Measurements from ENCODE around the gene FUNDC2.

FUNDC2 gene

DNA sequence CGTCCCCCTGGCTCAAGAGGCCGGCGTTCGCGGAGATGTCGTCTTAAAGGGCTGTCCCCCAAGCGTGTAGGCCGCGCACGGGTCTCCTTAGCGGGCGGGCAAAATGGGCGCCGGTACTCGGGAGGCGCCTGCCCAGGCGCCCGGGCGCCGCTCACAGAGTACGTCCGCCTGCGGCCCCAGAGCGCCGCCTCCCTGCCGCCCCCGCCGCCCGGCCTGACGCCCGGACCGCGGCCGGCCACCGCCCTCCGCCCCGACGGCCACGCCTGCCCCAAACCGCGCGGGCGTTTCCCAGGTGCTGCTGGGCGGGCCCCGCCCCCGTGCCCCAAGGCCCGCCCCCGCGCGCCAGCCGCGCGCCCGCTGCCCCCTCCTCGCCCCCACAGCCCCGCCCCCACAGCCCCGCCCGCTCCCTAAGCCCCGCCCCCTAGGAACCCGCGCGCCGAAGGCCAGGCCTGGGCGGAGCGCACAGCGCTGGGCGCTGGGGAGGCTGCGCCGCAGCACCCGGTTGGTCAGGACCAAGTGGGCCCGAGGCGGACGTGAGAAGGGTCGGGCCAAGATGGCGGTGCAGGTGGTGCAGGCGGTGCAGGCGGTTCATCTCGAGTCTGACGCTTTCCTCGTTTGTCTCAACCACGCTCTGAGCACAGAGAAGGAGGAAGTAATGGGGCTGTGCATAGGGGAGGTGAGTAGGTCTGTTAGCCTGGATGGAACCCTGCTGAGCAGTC, 44.5 kb downstream of the FUNDC2 start, which contains the start of the genes BRCC3, CMC4 and MTCP1:
BRCC3 (plus strand) TSS at position 534 of the 719 bp plus-strand sequence; CDS start at position 554, 20 bp downstream.
CMC4 (minus strand) TSS at position 162 of the 719 bp plus-strand sequence. CDS start 7,113 bp downstream, outside the sequence.
MTCP1 (minus strand) TSS at position 162 of the 719 bp plus-strand sequence. CDS start 5,126 bp downstream, outside the sequence.
- peak; percentile 92 for DNase-seq

DNA sequence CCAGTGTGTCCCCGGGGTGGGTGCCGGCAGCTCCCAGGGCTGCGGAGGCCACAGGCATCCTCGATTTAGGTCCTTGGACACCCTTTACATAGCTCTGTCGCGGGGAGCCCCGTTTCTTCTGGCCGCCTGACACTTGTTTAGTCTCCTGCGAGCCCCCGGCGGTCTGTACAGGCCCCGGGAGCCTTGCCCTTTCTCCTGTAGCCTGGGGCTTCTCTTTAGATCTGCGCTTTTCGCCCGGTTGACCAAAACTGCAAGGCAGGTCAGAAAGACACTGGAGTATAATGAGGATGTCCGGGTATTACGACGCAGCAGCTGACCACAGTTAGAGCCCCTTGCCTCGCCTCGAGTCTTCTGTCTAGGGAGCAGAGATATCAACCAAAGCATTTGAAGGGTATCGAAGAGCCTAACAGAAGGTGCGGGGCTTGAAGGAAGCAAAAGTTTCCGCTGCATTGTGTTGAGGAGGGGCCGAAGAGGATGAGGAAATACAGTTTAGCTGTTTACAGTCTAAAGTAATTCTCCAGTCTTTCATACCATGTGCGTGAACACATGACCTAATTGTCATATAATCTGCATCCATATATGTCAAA, 45.1 kb downstream of the FUNDC2 start:
- peak; percentile 63 for DNase-seq

DNA sequence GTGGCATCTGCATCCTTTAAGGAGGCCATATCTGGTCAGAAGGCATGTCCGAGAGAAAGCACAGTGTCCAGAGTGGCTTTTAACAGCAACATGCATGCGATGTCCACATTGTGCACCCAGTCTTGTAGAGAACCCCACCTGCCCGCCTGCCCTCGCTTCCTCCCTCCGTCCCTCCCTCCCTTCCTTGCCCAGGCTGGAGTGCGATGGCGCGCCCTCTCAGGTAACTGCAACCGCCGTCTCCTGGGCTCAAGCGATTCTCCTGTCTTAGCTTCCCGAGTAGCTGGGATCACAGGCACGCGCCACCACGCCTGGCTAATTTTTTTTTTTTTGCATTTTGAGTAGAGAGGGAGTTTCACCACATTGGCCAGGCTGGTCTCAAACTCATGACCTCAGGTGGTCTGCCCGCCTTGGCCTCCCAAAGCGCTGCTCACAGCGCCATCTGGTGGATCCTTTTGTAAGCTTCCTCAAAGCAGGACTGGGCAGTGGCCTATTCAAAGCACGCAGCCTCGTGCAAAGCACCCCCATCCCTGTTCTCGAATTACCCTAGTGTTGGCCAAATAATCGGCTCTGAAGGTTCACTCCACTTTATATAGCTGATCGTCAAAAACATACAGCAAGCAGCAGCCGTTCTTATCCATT, 59.7 kb downstream of the FUNDC2 start:
- DNase-seq: peak; percentile 12

GRCh38 chrX:155086961-155087735, 60.5 kb downstream of the FUNDC2 start:
- no peak for DNase-seq

- peak; percentile 30 for DNase-seq
Measured at GRCh38 chrX:155094468-155095061, 67.9 kb downstream of the FUNDC2 start.

DNA sequence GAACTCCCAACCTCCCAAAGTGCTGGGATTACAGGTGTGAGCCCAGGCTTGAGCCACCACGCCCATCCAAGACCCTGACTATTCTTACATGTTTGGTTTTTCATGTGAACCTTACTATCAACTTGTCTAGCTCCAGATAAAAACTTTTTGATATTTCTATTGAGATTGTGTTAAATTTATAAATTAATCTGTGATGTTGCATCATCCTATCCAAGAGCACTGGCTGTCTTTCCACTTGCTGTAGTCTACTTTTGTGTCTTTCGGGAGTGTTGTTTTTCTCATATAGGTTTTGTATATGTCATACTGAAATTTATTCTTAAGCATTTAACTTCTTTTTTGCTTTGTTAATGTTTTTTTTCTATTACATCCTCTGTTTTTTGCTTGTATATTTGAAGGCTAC, 79.3 kb downstream of the FUNDC2 start:
- no peak for DNase-seq

DNA sequence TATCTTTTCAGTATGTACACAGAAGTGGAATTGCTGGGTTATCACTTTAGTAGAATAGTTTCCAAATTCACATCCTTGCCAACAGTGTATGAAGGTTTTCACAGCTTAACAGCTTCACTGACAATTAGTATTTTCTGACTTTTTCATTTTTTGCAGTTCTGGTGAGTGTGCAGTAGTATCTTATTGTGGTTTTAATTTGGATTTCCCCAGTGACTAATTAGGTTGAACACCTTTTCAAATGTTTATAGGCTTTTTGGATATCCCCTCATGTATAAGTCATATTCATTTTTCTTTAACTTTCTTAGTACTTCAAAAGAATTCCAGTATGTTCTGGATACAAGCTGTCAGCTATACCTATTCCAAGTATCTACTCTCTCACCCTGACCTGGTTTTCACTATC, 81.8 kb downstream of the FUNDC2 start:
- DNase-seq: no peak

Measured in NCI-H146 (cell line).